GM12878 (cell line): ENCODE data around the gene CCDC85B. TPM values are rescaled to one million over a fixed set of nuclear protein-coding genes. Genes with fewer than 3 reads are reported as not detected.

ENCODE experiments used
- ATAC-seq: fragments of 200-7000 bp; cut with Tn5 transposase; 3 replicates; pipeline ENCODE4 v1.9.1; 2020; ENCODE audit warnings: mild to moderate bottlenecking, moderate library complexity
- Bru-seq: library from RNA; stranded (reverse); fragments of 400-500 nt; gene quantifications from one replicate; lab custom pipeline; 2021; lab: Mats Ljungman, UMichigan
- BruChase-seq, 2 experiments: library from RNA; stranded (reverse); fragments of 400-500 nt; gene quantifications; one replicate each; lab custom pipeline; 2021; lab: Mats Ljungman, UMichigan
- BruUV-seq: library from RNA; stranded (reverse); fragments of 400-500 nt; replicated peaks from 2 replicates; lab custom pipeline; 2021; lab: Mats Ljungman, UMichigan
- CTCF ChIA-PET: fragments of 300-600 bp; sonication (Branson Sonifier 250); formaldehyde crosslinking; extraction: SDS; loops from one replicate; lab custom pipeline; 2021; ENCODE audit warnings: inconsistent platforms; lab: Yijun Ruan, JAX
- POLR2A ChIA-PET: fragments of 350-600 bp; formaldehyde crosslinking; extraction: SDS; loops from one replicate; lab custom pipeline; 2021; ENCODE audit warnings: inconsistent platforms; lab: Charles Lee
- RAD21 ChIA-PET: fragments of 300-600 bp; sonication (Branson Sonifier 250); formaldehyde crosslinking; loops from one replicate; lab custom pipeline; 2023; ENCODE audit warnings: antibody characterized with exemption; ENCODE audit not compliant: unreplicated experiment; lab: Charles Lee
- SMC1A ChIA-PET: fragments of 300-600 bp; sonication (Branson Sonifier 250); formaldehyde crosslinking; loops from one replicate; lab custom pipeline; 2023; ENCODE audit not compliant: unreplicated experiment, uncharacterized antibody; lab: Charles Lee
- DNase-seq: peaks from one replicate; pipeline ENCODE4 v3.0.0-alpha.2; 2011; ENCODE audit warnings: low read depth, low spot score
- FAIRE-seq: peaks from 3 replicates; lab custom pipeline; 2011; peaks lifted over from hg19 to GRCh38; lab: Jason Lieb, UNC
- H2AFZ ChIP-seq: 2 replicates; pipeline ENCODE4 v1.6.0; 2011; ENCODE audit warnings: low read depth, low read length, control low read depth; ENCODE audit not compliant: control insufficient read depth
- H3K27ac ChIP-seq: 2 replicates; pipeline ENCODE4 v1.5.1; 2011; ENCODE audit warnings: control low read depth; ENCODE audit not compliant: control insufficient read depth, insufficient read depth
- H3K27me3 ChIP-seq, 2 experiments: replicated peaks in 1 of 2; 2 replicates each; pipeline versions ENCODE4 v1.6.0 to v1.6.1; 2011; ENCODE audit warnings: low read length in 1 of 2; ENCODE audit not compliant: control insufficient read depth in 2 of 2, insufficient read depth in 2 of 2
- H3K36me3 ChIP-seq, 2 experiments: 2 replicates each; pipeline ENCODE4 v1.5.1; 2011; ENCODE audit warnings: low read length in 1 of 2; ENCODE audit not compliant: control insufficient read depth in 2 of 2, insufficient read depth in 2 of 2
- H3K4me1 ChIP-seq: 2 replicates; pipeline ENCODE4 v1.6.1; 2011; ENCODE audit warnings: mild to moderate bottlenecking, low read length, moderate library complexity, mixed read lengths; ENCODE audit not compliant: control insufficient read depth, insufficient read depth
- H3K4me2 ChIP-seq: 2 replicates; pipeline ENCODE4 v1.6.0; 2011; ENCODE audit warnings: control low read depth; ENCODE audit not compliant: control insufficient read depth, insufficient read depth
- H3K4me3 ChIP-seq: fragments of 200-600 bp; sonication (generic); 2 replicates; pipeline ENCODE4 v1.5.1; 2016
- H3K79me2 ChIP-seq: 2 replicates; pipeline ENCODE4 v1.6.0; 2011; ENCODE audit warnings: low read length; ENCODE audit not compliant: control insufficient read depth, insufficient read depth
- H3K9ac ChIP-seq: 2 replicates; pipeline ENCODE4 v1.8.0; 2011; ENCODE audit warnings: low read length, control low read depth, mixed read lengths; ENCODE audit not compliant: control insufficient read depth, insufficient read depth
- H3K9me3 ChIP-seq: replicated peaks from 3 replicates; pipeline ENCODE4 v1.5.1; 2011; ENCODE audit warnings: mild to moderate bottlenecking, low read length; ENCODE audit not compliant: control insufficient read depth, insufficient read depth
- H4K20me1 ChIP-seq: 2 replicates; pipeline ENCODE4 v1.6.0; 2011; ENCODE audit not compliant: control insufficient read depth, insufficient read depth
- CREB1 ChIP-seq: IDR thresholded peaks from 2 replicates; pipeline ENCODE4 v1.6.1; 2012; ENCODE audit warnings: low read depth, mild to moderate bottlenecking, inconsistent platforms
- E4F1 ChIP-seq: fragments of 450-650 bp; IDR thresholded peaks from 2 replicates; pipeline ENCODE4 v1.6.1; 2018; ENCODE audit warnings: borderline replicate concordance, mild to moderate bottlenecking; ENCODE audit not compliant: partially characterized antibody
- ETV6 ChIP-seq, 2 experiments: fragments of 450-650 bp in 1 of 2; IDR thresholded peaks in 1 of 2; conservative IDR thresholded peaks in 1 of 2; 2 replicates each; pipeline ENCODE4 v1.6.1; 2014; ENCODE audit warnings: antibody characterized with exemption in 1 of 2, borderline replicate concordance in 1 of 2, low read depth in 1 of 2, mild to moderate bottlenecking in 1 of 2, moderate library complexity in 1 of 2
- FOS ChIP-seq: IDR thresholded peaks from 3 replicates; pipeline ENCODE4 v1.6.1; 2011; ENCODE audit warnings: borderline replicate concordance; ENCODE audit not compliant: insufficient read length; ENCODE audit errors: extremely low read depth
- FOXK2 ChIP-seq: fragments of 450-650 bp; IDR thresholded peaks from 2 replicates; pipeline ENCODE4 v1.6.1; 2017; ENCODE audit warnings: mild to moderate bottlenecking, moderate library complexity
- HDGF ChIP-seq: fragments of 450-650 bp; IDR thresholded peaks from 2 replicates; pipeline ENCODE4 v1.6.1; 2016; ENCODE audit warnings: antibody characterized with exemption
- LARP7 ChIP-seq: fragments of 450-650 bp; IDR thresholded peaks from 2 replicates; pipeline ENCODE4 v1.6.1; 2017; ENCODE audit warnings: mild to moderate bottlenecking
- NR2C1 ChIP-seq: fragments of 450-650 bp; IDR thresholded peaks from 2 replicates; pipeline ENCODE4 v1.6.1; 2017; ENCODE audit warnings: antibody characterized with exemption, mild to moderate bottlenecking, moderate library complexity
- NRF1 ChIP-seq: conservative IDR thresholded peaks from 2 replicates; pipeline ENCODE4 v1.6.1; 2011; ENCODE audit warnings: mild to moderate bottlenecking, low read depth, low read length, improper control_type of control experiment
- RAD51 ChIP-seq: fragments of 450-650 bp; IDR thresholded peaks from 2 replicates; pipeline ENCODE4 v1.6.1; 2016; ENCODE audit warnings: moderate library complexity, mild to moderate bottlenecking, inconsistent platforms
- RB1 ChIP-seq: fragments of 450-650 bp; formaldehyde crosslinking; IDR thresholded peaks from 2 replicates; pipeline ENCODE4 v1.6.1; 2017; ENCODE audit warnings: mild to moderate bottlenecking, borderline replicate concordance
- TCF12 ChIP-seq: IDR thresholded peaks from 2 replicates; pipeline ENCODE4 v1.6.1; 2011; ENCODE audit warnings: low read depth, mild to moderate bottlenecking, low read length
- WGBS: methylation state at CpG from one replicate; pipeline ENCODE4 v1.1.6; 2016; ENCODE audit warnings: low lambda C conversion rate; ENCODE audit not compliant: insufficient replicate concordance, insufficient coverage; ENCODE audit errors: missing lambda C conversion rate; 5-methylcytosine and 5-hydroxymethylcytosine counted together
- in situ Hi-C: fragments of 300-500 bp; cut with MboI; formaldehyde crosslinking; loops from 9 replicates; pipeline ENCODE4 v1.14.3; 2018; ENCODE audit warnings: mixed read lengths
- intact Hi-C: fragments of 100-400 bp; cut with micrococcal nuclease; formaldehyde crosslinking; loops from one replicate; pipeline ENCODE4 v1.14.2; 2022; ENCODE audit not compliant: unreplicated experiment
- long read RNA-seq, 2 experiments: library from polyadenylated mRNA; unstranded; transcript quantifications; one replicate each; pipeline ENCODE4 v2.0.0, GENCODE V29; 2019 to 2020
- polyA minus RNA-seq, 3 experiments: library from RNA; depleted of rRNA, polyadenylated mRNA; stranded (reverse); fragments of >200 nt; gene quantifications; 2 replicates each; pipeline ENCODE4 v1.2.3, GENCODE V29; 2011
- polyA plus RNA-seq, 11 experiments: library from polyadenylated mRNA; depleted of rRNA in 4 of 11; unstranded in 6 of 11; stranded (reverse) in 5 of 11; fragments of >200 nt; fragmentation: Nextera tagmentation in 4 of 11; fragmentation: Illumina TruSeq in 1 of 11; extraction: Ambion mirVana in 4 of 11; extraction: Trizol in 1 of 11; gene quantifications; 1 replicate in 1 of 11; 2 replicates in 10 of 11; pipeline versions ENCODE4 v1.2.1 to v1.2.3, GENCODE V29; 2011 to 2016; ENCODE audit warnings: inconsistent platforms in 2 of 11, missing spikeins in 2 of 11, low read depth in 1 of 11
- total RNA-seq, 4 experiments: library from RNA; depleted of rRNA in 3 of 4; stranded (reverse); fragments of >200 nt in 3 of 4; fragmentation: Illumina TruSeq in 1 of 4; extraction: Trizol in 1 of 4; gene quantifications; 2 replicates each; pipeline versions ENCODE4 v1.2.1 to v1.2.3, GENCODE V29; 2013 to 2021

The CCDC85B gene
- 9.8 and 11.5 TPM in 2 replicates for total RNA-seq (2013; cell fraction: nucleolus; rRNA removed)
- 93.5 and 114 TPM in 2 replicates for total RNA-seq (2014; rRNA removed)
- 2.1 and 2.9 TPM in 2 replicates for total RNA-seq (2014; rRNA removed; fragmentation: Illumina TruSeq; extraction: Trizol)
- 92.0 and 92.1 TPM in 2 replicates for total RNA-seq (2021)
- polyA plus RNA-seq (2011; ENCODE audit: low read depth): 6.0 TPM
- 2.0 and 7.0 TPM in 2 replicates for polyA plus RNA-seq (2011; rRNA removed)
- polyA plus RNA-seq (2011; cell fraction: cytosol; rRNA removed): 20.5 and 47.6 TPM in 2 replicates
- 12.2 and 21.5 TPM in 2 replicates for polyA plus RNA-seq (2011; cell fraction: nucleus; rRNA removed)
- 36.7 and 39.0 TPM in 2 replicates for polyA plus RNA-seq (2012)
- 0.32 TPM in 1 of 2 replicates, not detected in the other for polyA plus RNA-seq (2014; fragmentation: Illumina TruSeq; extraction: Trizol)
- polyA plus RNA-seq (2014; fragmentation: Nextera tagmentation; extraction: Ambion mirVana): 1 to 10 TPM in 1 of 2 experiments, under 1 TPM in 1; 0.35 to 1.1 TPM
- polyA plus RNA-seq (2014; rRNA removed): 94.2 and 119 TPM in 2 replicates
- polyA plus RNA-seq (2016; fragmentation: Nextera tagmentation; extraction: Ambion mirVana): 100 to 1,000 TPM in 1 of 2 experiments, 10 to 100 TPM in 1; 94.6 to 114 TPM
- 0.37 and 0.88 TPM in 2 replicates for polyA minus RNA-seq (2011; rRNA and poly(A)+ RNA removed)
- 12.9 and 16.2 TPM in 2 replicates for polyA minus RNA-seq (2011; cell fraction: cytosol; rRNA and poly(A)+ RNA removed)
- polyA minus RNA-seq (2011; cell fraction: nucleus; rRNA and poly(A)+ RNA removed): 7.0 and 11.8 TPM in 2 replicates
- percentile 66 among the genes with signal in this experiment for Bru-seq, nascent RNA
- BruChase-seq, experiment 1, labeled RNA remaining after a 6-hour chase: percentile 70 among the genes with signal in this experiment
- percentile 67 among the genes with signal in this experiment for BruChase-seq, experiment 2, labeled RNA remaining after a 2-hour chase
- long read RNA-seq, experiment 1, transcript CCDC85B-201 (1 exons, 1,524 nt): major isoform, 99 of 99 reads
- long read RNA-seq, experiment 1, partial matches to known transcripts: 0 of 99 reads
- long read RNA-seq, experiment 1, other reads (novel, unspliced or antisense): 0 of 99 reads
- long read RNA-seq, experiment 2: 0 reads

DNA sequence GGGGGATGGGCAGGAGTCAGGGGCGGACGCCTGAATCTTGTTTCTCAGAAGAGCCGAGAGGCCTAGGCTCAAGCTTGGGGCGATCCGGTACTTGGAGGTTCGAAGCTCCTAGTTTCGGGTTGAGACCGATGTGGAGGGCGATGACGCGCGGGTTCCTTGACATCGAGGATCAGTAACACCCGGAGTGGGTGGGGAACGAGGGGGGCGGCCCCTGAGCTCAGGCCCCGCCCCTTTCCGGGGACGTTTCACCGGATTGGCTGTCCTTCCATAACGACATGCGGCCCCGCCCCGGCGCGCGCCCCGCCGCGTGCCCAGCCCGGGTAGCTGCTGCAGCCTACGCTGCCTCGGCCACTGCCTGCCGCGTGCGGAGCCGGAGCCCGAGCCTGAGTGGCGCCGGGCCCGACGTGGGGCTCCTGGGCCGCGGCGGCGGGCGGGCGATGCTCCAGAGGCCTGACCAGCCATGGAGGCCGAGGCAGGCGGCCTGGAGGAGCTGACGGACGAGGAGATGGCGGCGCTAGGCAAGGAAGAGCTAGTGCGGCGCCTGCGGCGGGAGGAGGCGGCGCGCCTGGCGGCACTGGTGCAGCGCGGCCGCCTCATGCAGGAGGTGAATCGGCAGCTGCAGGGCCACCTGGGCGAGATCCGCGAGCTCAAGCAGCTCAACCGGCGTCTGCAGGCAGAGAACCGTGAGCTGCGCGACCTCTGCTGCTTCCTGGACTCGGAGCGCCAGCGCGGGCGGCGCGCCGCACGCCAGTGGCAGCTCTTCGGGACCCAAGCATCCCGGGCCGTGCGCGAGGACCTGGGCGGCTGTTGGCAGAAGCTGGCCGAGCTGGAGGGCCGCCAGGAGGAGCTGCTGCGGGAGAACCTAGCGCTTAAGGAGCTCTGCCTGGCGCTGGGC is at the start of gene CCDC85B:
Gene CCDC85B, plus strand, starts transcription at position 350 of the 895 bp plus-strand sequence. Its CDS starts 111 bp downstream, at position 461.
- peak; percentile 64 for FAIRE-seq
- TF ChIP-seq CREB1 (no peak), NRF1 (no peak), FOS (no peak), NR2C1 (no peak; the same call in none of the 2 replicates), ETV6 (conservative IDR thresholded peaks at IDR 0.05 in 1 of 2, IDR thresholded peaks at IDR 0.05 in 1 of 2; ENCODE audit: borderline replicate concordance in 1 of 2, low read depth in 1 of 2) (0 out of 4 replicates have a peak, but pooled peaks of 1 of the 2 experiments have one; percentile 54), HDGF (peak; percentile 91), FOXK2 (no peak), RAD51 (no peak), E4F1 (no peak), RB1 (peak; percentile 82; the same call in 1 of the 2 replicates), TCF12 (no peak), LARP7 (peak; percentile 89)

More for the DNA sequence above, at the start of gene CCDC85B:
- Histone ChIP-seq H3K27ac (peak within 1 kb of the TSS; percentile 90), H3K4me1 (peaks cover 29% of the 10 kb centered on the region), H3K9ac (peak within 1 kb of the TSS; percentile 94), H3K4me2 (peak within 1 kb of the TSS; percentile 99), H3K27me3 (no peaks in the 10 kb centered on the region), H4K20me1 (no peaks in the 10 kb centered on the region), H3K79me2 (peaks cover 55% of the 10 kb centered on the region), H3K9me3 (no peaks in the 10 kb centered on the region), H3K4me3 (peak within 1 kb of the TSS; percentile 98), H2AFZ (peak within 1 kb of the TSS; percentile 53), H3K36me3 (peaks cover 0 to 9% of the 10 kb centered on the region in 2 experiments; a peak in 2 of 4 replicates)
- ChIA-PET POLR2A (interaction anchor here (0.5 to 7.4 kb wide), 45 partner anchors 7 to 1463 kb away, joined by 3 to 155 read pairs (median 4); partner anchors contain the start of genes AP5B1, BANF1, CFL1 and EIF1AD), SMC1A (interaction anchor here (0.7 to 6.7 kb wide), 24 partner anchors 10 to 275 kb away, joined by 3 to 52 read pairs (median 4); partner anchors contain the start of genes CFL1, FOSL1, MUS81 and PCNX3), CTCF (interaction anchor here (0.8 to 11.0 kb wide), 30 partner anchors 9 to 303 kb away, joined by 3 to 167 read pairs (median 4); partner anchors contain the start of genes BANF1, CFL1, FOSL1 and MUS81), RAD21 (interaction anchor here (0.7 to 8.0 kb wide), 25 partner anchors 8 to 590 kb away, joined by 3 to 76 read pairs (median 5); partner anchors contain the start of genes BANF1, CFL1, DPP3 and EIF1AD)
- in situ Hi-C loops (no loop called here), intact Hi-C loops (loop anchor here (5.0 to 10.0 kb wide), 2 partner anchors 37 to 244 kb away; no protein-coding TSS in a partner anchor)
- ATAC-seq (peak; percentile 65), DNase-seq (peak; percentile 77)
- under 1% methylated on average over 91 of the region's 94 CpGs for WGBS
- BruUV-seq: no TSS peak
